HEK293T (cell line): ENCODE results near the gene FOXK2.
"Not testable (repeated sequence)": the region's sequence is repeated elsewhere in the genome, so short reads cannot be mapped to it uniquely, and the experiment has no call there.

Source experiments
- BHLHE40 ChIP-seq: fragments of 450-650 bp; IDR thresholded peaks from 2 replicates; pipeline ENCODE4 v1.6.1; 2016; ENCODE audit warnings: mild to moderate bottlenecking, moderate library complexity, borderline replicate concordance
- ELF4 ChIP-seq: fragments of 450-650 bp; IDR thresholded peaks from 2 replicates; pipeline ENCODE4 v1.6.1; 2017; ENCODE audit warnings: antibody characterized with exemption
- FOXA1 ChIP-seq: fragments of 450-650 bp; IDR thresholded peaks from 2 replicates; pipeline ENCODE4 v1.6.1; 2016; ENCODE audit warnings: mild to moderate bottlenecking

DNA sequence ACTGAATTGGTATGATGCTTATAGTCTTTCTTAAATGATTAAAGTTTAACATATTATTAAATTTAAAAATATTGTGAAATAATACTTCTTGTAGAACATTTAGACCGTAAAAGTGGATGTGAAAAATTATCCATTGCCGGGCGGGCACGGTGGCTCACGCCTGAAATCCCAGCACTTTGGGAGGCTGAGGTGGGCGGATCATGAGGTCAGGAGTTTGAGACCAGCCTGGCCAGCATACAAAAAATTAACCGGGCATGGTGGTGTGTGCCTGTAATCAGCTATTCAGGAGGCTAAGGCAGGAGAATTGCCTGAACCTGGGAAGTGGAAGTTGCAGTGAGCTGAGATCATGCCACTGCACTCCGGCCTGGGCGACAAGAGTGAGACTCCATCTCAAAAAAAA lies 17.7 kb downstream of the FOXK2 start:
- TF ChIP-seq ELF4, FOXA1, BHLHE40: not testable (repeated sequence)
